Vagina (tissue), 2 donors: ENCODE results near the gene SRPK3.

Experiments
- POLR2A ChIP-seq, 2 donors: fragments of 450-650 bp; IDR thresholded peaks; one replicate each; pipeline ENCODE4 v1.6.1; 2017; ENCODE audit warnings: antibody characterized with exemption in 2 of 2, mild to moderate bottlenecking in 2 of 2, moderate library complexity in 2 of 2
- POLR2AphosphoS5 ChIP-seq, 2 donors: sonication (generic); formaldehyde crosslinking; IDR thresholded peaks; one replicate each; pipeline ENCODE4 v1.9.0; 2017; ENCODE audit warnings: antibody characterized with exemption in 2 of 2, mild to moderate bottlenecking in 2 of 2, low read depth in 1 of 2; ENCODE audit not compliant: insufficient read depth in 1 of 2
- TF ChIP-seq, protein P1 (sequence below), 3 experiments: fragments of 450-650 bp in 2 of 3; fragments of 200-600 bp in 1 of 3; sonication (generic) in 1 of 3; IDR thresholded peaks; one replicate each; pipeline ENCODE4 v1.5.1; 2017 to 2019; ENCODE audit warnings: antibody characterized with exemption in 3 of 3, mild to moderate bottlenecking in 2 of 3, moderate library complexity in 2 of 3

DNA sequence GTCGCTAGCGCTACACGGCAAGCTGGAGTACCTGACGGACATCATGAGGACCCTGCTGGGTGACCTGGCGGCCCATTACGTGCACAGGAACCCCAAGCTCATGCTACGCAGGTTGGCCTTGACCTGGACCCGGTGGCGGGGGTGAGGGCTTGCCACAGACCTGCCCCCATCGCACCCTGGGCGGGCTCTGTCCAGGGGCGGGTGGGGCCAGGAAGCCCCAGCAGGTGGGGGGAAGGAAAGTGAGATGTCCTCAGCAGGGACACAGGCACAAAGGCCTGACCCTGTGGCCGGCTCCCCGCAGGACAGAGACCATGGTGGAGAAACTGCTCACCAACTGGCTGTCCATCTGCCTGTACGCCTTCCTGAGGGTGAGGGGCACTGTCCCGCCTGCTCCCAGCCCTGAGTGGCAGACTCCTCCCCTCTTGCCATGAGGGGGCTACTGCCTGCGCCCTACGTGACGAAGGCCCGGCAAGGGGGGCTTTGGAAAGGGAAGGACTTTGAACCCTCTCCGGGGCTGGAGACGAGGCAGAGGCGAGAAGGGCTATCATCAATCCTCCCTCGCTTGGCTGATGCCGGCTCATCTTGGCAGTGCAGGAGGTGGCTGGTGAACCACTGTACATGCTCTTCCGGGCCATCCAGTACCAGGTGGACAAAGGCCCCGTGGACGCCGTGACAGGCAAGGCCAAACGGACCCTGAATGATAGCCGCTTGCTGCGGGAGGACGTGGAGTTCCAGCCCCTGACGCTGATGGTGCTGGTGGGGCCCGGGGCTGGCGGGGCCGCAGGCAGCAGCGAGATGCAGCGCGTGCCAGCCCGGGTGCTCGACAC, 5.3 kb upstream of the SRPK3 start:
- TF ChIP-seq, protein P1, sequence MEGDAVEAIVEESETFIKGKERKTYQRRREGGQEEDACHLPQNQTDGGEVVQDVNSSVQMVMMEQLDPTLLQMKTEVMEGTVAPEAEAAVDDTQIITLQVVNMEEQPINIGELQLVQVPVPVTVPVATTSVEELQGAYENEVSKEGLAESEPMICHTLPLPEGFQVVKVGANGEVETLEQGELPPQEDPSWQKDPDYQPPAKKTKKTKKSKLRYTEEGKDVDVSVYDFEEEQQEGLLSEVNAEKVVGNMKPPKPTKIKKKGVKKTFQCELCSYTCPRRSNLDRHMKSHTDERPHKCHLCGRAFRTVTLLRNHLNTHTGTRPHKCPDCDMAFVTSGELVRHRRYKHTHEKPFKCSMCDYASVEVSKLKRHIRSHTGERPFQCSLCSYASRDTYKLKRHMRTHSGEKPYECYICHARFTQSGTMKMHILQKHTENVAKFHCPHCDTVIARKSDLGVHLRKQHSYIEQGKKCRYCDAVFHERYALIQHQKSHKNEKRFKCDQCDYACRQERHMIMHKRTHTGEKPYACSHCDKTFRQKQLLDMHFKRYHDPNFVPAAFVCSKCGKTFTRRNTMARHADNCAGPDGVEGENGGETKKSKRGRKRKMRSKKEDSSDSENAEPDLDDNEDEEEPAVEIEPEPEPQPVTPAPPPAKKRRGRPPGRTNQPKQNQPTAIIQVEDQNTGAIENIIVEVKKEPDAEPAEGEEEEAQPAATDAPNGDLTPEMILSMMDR (IDR thresholded peaks at IDR 0.05), result no peak
- TF ChIP-seq POLR2A (IDR thresholded peaks at IDR 0.05), result no peak
- TF ChIP-seq POLR2AphosphoS5 (IDR thresholded peaks at IDR 0.05; ENCODE audit: insufficient read depth in 1 of 2, low read depth in 1 of 2), result no peak
